Nephron progenitor cell (in vitro differentiated cells): Measurements from ENCODE around the gene APOL3.
"Not testable (repeated sequence)": the region's sequence is repeated elsewhere in the genome, so short reads cannot be mapped to it uniquely, and the experiment has no call there.

Experiments used
- DNase-seq: peaks from one replicate; pipeline ENCODE4 v3.0.0; 2021
- H3K27ac Mint-ChIP-seq: 2 replicates; pipeline ENCODE4 v1.8.0; 2021; ENCODE audit warnings: mild to moderate bottlenecking, moderate library complexity, mixed read lengths
- H3K27me3 Mint-ChIP-seq: 2 replicates; pipeline ENCODE4 v1.8.0; 2021; ENCODE audit warnings: mild to moderate bottlenecking, low read depth, mixed read lengths; ENCODE audit not compliant: poor library complexity
- H3K36me3 Mint-ChIP-seq: 2 replicates; pipeline ENCODE4 v1.8.0; 2021; ENCODE audit warnings: low read depth, mixed read lengths
- H3K4me1 Mint-ChIP-seq: 2 replicates; pipeline ENCODE4 v1.8.0; 2021; ENCODE audit warnings: mixed read lengths
- H3K4me3 Mint-ChIP-seq: 2 replicates; pipeline ENCODE4 v1.8.0; 2021; ENCODE audit warnings: mild to moderate bottlenecking, moderate library complexity, mixed read lengths
- H3K9me3 Mint-ChIP-seq: 2 replicates; pipeline ENCODE4 v1.8.0; 2021; ENCODE audit warnings: mild to moderate bottlenecking, moderate library complexity, mixed read lengths
- TF ChIP-seq, protein P1 (sequence below): fragments of 200-600 bp; sonication (generic); IDR thresholded peaks from 2 replicates; pipeline ENCODE4 v1.5.0; 2021; ENCODE audit warnings: antibody characterized with exemption

APOL3 gene

DNA sequence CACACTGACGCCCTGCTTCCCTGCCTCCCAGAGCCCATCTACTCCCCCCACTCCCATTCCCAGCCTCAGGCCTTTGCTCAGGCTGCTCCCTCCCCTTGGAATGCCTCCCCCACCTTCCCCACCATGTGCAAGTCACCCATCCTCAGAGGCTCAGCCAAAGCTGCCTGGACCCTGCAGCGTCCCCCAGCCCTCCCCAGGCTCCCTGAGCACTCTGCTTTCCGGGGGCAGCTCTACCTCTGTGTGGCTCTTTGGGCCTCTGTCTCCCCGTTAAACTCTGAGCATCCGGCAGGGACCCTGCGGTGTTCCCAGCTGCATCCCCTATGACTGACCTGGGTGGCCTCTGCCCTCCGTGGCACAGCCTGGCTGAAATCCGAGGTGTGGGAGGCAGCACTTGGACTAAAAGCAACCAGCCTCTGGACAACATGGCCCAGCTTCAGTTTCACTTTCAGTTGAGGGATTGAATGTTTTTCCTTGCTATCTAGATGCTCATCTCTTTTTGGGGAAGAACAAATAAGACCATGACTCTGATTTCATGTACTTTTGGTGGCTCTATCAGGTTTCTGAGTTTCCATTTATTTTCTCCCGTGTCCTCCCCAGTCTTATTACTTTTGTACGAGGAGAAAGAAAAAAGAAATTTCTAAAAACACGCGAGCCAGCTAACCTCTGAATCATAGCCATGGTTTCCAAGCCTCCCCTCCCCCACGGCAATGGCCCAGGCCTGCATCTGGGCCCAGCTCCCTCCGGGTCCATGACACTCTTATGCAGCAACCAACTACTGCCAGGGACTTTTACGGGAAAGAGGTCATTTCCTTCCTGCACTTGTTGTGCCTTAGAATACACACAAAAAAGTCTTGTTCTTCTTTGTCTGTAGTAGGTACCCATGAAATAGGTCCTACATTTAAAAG, 3.8 kb downstream of the APOL3 start:
- H3K4me3 Mint-ChIP-seq: peak overlapping the region; percentile 47
- H3K27me3 Mint-ChIP-seq: peaks cover 21% of the 10 kb centered on the region
- peaks cover 61% of the 10 kb centered on the region for H3K4me1 Mint-ChIP-seq
- peak overlapping the region; percentile 97 for H3K27ac Mint-ChIP-seq
- peaks cover 3% of the 10 kb centered on the region for H3K36me3 Mint-ChIP-seq
- peaks cover 6% of the 10 kb centered on the region for H3K9me3 Mint-ChIP-seq
- TF ChIP-seq, protein P1, sequence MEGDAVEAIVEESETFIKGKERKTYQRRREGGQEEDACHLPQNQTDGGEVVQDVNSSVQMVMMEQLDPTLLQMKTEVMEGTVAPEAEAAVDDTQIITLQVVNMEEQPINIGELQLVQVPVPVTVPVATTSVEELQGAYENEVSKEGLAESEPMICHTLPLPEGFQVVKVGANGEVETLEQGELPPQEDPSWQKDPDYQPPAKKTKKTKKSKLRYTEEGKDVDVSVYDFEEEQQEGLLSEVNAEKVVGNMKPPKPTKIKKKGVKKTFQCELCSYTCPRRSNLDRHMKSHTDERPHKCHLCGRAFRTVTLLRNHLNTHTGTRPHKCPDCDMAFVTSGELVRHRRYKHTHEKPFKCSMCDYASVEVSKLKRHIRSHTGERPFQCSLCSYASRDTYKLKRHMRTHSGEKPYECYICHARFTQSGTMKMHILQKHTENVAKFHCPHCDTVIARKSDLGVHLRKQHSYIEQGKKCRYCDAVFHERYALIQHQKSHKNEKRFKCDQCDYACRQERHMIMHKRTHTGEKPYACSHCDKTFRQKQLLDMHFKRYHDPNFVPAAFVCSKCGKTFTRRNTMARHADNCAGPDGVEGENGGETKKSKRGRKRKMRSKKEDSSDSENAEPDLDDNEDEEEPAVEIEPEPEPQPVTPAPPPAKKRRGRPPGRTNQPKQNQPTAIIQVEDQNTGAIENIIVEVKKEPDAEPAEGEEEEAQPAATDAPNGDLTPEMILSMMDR: no peak
- DNase-seq: peak; percentile 48

DNA sequence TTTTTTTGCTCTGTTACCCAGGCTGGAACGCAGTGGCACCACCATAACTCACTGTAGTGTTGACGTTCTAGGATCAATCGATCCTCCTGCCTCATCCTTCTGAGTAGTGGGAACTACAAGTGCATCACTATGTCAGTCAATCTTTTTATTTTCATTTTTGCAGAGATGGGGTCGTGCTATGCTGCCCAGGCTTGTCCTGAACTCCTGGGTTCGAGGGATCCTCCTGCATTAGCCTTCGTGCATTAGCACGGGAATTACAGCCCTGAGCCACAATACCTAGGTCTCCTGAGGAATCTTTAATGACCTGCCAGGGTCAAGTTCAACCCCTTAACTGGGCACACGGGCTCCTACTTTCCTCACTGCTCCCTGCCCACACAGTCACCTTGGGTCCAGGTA, 4.4 kb downstream of the APOL3 start:
- H3K9me3 Mint-ChIP-seq: peaks cover 13% of the 10 kb centered on the region
- H3K4me1 Mint-ChIP-seq: peaks cover 61% of the 10 kb centered on the region
- DNase-seq: no peak
- peaks cover 16% of the 10 kb centered on the region for H3K27me3 Mint-ChIP-seq
- peak overlapping the region; percentile 47 for H3K4me3 Mint-ChIP-seq
- peak overlapping the region; percentile 97 for H3K27ac Mint-ChIP-seq
- peaks cover 5% of the 10 kb centered on the region for H3K36me3 Mint-ChIP-seq
- TF ChIP-seq, protein P1: no peak

DNA sequence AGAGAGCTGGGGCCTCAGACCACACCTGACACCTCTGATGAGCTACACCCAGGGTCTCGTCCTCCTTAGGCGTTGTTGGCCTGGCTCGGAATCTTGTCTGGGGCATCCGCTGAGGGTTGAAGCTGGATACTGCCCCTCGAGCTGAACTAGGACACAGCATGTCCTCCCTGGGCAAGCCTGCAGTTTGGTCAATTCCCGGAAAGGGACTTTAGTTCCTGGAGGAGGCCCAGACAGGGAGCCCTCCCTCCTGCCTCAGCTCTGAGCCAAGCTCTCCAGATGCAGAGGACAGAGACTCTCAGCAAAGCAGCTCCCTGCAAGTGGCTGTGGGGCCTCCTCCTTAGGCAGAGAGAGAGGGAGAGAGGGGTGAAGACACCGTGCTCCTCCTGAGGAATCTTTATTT, 4.9 kb downstream of the APOL3 start:
- TF ChIP-seq, protein P1: no peak
- H3K27ac Mint-ChIP-seq: peak overlapping the region; percentile 71
- peaks cover 17% of the 10 kb centered on the region for H3K9me3 Mint-ChIP-seq
- DNase-seq: no peak
- peaks cover 5% of the 10 kb centered on the region for H3K36me3 Mint-ChIP-seq
- peaks cover 11% of the 10 kb centered on the region for H3K27me3 Mint-ChIP-seq
- H3K4me1 Mint-ChIP-seq: peaks cover 61% of the 10 kb centered on the region
- H3K4me3 Mint-ChIP-seq: no peak overlapping the region

DNA sequence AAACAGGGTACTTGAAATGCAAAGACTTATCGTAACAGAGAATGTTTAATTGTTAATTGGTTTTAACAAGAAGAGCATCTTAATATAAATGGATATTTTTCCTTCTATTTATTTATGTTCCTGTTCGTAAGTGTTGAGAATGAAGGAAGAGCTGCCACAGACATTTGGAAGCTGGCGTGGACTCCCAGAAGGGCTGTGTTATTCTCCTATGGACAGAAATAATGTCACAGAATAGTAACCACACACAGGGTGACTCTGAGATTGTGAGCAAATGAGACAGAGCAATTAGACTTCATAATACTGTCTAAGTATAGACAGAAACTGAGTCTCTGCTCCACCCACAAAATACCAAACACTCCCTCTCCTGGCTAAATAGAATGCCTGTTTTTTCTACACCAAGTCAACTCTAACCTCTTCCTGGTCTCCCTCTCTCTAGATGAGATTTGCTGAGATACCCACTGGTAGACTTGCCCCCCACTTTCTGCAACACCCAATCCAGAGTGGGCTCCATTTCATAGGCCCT, 6.1 kb downstream of the APOL3 start:
- peaks cover 19% of the 10 kb centered on the region for H3K9me3 Mint-ChIP-seq
- TF ChIP-seq, protein P1: no peak
- H3K27ac Mint-ChIP-seq: no peak overlapping the region
- no peak overlapping the region for H3K4me3 Mint-ChIP-seq
- H3K36me3 Mint-ChIP-seq: peaks cover 5% of the 10 kb centered on the region
- peaks cover 51% of the 10 kb centered on the region for H3K4me1 Mint-ChIP-seq
- peaks cover 11% of the 10 kb centered on the region for H3K27me3 Mint-ChIP-seq
- DNase-seq: no peak

DNA sequence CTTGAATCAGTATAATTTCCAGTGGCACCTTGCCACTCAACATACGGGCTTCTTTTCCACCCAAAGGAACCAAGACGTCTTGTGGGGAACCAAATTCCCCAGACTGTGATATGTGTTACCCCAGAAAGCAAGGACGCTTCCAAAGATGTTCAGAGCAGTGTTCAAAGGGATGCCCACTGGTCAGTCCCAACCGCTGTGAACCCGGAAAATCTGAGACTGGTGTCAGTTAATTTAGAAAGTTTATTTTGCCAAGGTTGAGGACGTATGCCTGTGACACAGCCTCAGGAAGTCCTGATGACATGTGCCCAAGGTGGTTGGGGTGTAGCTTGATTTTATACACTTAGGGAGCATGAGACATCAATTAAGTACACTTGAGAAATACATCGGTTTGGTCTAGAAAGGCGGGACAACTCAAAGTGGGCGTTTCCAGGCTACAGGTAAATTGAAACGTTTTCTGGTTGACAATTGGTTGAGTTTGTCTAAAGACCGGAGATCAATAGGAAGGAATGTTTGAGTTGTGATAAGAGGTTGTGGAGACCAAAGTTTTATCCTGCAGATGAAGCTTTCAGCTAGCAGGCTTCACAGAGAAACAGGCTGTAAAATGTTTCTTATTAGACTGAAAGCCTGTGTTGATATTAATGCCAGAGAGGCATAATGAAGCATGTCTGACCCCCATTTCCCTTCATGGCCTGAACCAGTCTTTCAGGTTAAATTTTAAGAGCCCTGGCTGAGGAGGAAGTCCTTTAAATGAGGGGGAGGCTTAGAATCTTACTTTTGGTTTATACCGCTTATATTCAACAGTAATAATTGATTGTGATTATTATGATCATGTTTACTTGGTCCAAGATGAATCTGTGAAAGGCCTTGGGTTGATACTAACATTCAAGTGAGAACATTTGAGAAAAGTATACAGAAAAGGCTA, 6.8 kb downstream of the APOL3 start:
- no peak overlapping the region for H3K27ac Mint-ChIP-seq
- H3K4me1 Mint-ChIP-seq: peaks cover 46% of the 10 kb centered on the region

DNA sequence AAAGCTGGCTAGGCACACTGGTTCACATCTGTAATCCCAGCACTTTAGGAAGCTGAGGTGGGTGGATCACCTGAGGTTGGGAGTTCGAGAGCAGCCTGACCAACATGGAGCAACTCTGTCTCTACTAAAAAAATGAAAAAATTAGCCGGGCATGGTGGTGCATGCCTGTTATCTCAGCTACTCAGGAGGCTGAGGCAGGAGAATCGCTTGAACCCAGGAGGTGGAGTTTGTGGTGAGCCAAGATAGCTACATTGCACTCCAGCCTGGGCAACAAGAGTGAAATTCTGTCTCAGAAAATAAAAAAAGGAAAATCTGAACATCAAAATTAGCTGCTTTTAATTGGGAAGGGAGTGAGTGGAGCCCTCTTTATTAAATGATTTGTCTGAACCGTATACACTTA, 7.7 kb downstream of the APOL3 start:
- H3K4me1 Mint-ChIP-seq: peaks cover 48% of the 10 kb centered on the region
- DNase-seq: not testable (repeated sequence)

More for the DNA sequence above, 6.8 kb downstream of the APOL3 start:
- Mint-ChIP-seq H3K36me3 (peaks cover 5% of the 10 kb centered on the region), H3K27me3 (peaks cover 11% of the 10 kb centered on the region), H3K4me3 (no peak overlapping the region), H3K9me3 (peaks cover 19% of the 10 kb centered on the region)
- DNase-seq: no peak
- TF ChIP-seq, protein P1: no peak

More for the DNA sequence above, 7.7 kb downstream of the APOL3 start:
- not testable (repeated sequence) for H3K36me3 Mint-ChIP-seq, H3K4me3 Mint-ChIP-seq, H3K27ac Mint-ChIP-seq
- H3K9me3 Mint-ChIP-seq: peaks cover 19% of the 10 kb centered on the region
- H3K27me3 Mint-ChIP-seq: peaks cover 11% of the 10 kb centered on the region
